Measurements from ENCODE around the gene TMCC1.
"Not testable (repeated sequence)": the region's sequence is repeated elsewhere in the genome, so short reads cannot be mapped to it uniquely, and the experiment has no call there.

TMCC1 gene

GRCh38 chr3:129838086-129838485 lies 55.4 kb downstream of the TMCC1 start:
- 0 out of 2 replicates have a peak, but pooled peaks cover 3% of the 10 kb centered on the region for H3K36me3 ChIP-seq (replicated peaks)
- H3K9me3 ChIP-seq: no peaks in the 10 kb centered on the region
- DNase-seq (ENCODE audit: low spot score in 2 of 2): no peak
- H3K4me3 ChIP-seq: no peak overlapping the region
- no peaks in the 10 kb centered on the region for H3K27me3 ChIP-seq (ENCODE audit: low read depth)
- in situ Hi-C loops (cut with MboI; ENCODE audit: low sequenced_read_pairs): loop anchor here (25.0 kb wide), 1 partner anchor 351 kb away; no protein-coding TSS in a partner anchor
- no peaks in the 10 kb centered on the region for H3K4me1 ChIP-seq

DNA sequence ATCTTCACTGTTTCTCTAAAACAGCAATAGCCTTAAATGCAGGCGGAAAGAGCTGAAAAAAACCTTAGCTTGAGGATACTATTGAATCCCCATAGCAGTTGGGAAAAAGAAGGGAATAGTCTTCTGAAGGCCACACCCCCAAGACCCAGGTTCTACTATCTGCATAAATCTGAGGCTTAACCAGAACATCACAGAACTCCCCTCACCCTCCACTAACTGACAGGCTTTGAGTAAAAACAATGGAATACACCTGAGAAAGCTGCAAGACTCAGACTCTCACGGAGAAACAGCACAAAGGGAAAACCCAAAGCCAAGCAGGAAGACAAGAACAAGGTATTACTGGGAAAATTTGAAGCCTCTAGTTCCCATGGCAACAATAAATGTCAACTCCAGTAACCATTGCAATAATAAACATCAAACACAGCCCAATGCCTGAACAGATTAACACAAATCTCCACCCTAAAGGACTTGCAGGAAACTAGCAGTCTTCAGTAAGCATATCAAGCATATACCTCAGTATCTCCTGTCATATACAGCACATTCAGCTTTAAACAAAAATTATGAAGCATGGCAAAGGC lies 56.4 kb downstream of the TMCC1 start:
- Histone ChIP-seq H3K27me3 (ENCODE audit: low read depth) (no peaks in the 10 kb centered on the region), H3K9me3 (no peaks in the 10 kb centered on the region), H3K36me3 (replicated peaks) (0 out of 2 replicates have a peak, but pooled peaks cover 3% of the 10 kb centered on the region), H3K4me1 (peaks cover under 1% of the 10 kb centered on the region; the same call in 1 of the 2 replicates), H3K4me3 (no peak overlapping the region)
- DNase-seq (ENCODE audit: low spot score in 2 of 2): no peak
- in situ Hi-C loops (cut with MboI; ENCODE audit: low sequenced_read_pairs): loop anchor here (25.0 kb wide), 1 partner anchor 350 kb away; no protein-coding TSS in a partner anchor

DNA sequence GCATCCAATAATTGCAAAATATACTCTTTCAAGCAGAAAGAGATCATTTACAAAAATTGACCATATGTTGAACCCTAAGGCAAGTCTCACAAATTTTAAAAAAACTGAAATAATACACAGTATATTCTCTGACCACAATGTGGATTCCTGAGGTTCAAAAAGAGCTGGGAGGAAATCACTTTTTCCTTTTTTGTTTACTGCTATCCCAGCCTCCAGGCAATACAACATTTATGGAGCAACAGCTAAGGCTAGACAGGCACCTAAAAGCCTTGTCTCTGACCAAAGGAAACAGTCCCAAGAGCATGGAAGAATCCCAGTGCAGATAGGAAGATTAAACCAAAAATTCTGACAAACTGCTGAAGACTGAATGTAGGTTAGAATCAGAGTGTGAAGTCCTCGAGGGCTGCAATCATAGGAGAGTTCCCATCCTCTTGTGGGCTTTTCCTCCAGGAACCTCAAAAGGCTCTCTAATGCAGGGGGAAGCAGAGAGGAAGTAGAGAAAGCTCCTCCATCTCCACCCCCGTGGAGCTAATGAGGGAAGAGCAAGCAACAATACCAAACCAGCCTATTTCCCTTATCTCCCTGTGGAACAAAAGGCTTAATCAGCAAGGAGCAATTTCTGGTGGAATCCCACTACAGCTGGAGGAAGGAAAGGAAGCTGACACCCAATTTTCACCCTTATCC lies 57.0 kb downstream of the TMCC1 start:
- Histone ChIP-seq H3K27me3 (ENCODE audit: low read depth) (no peaks in the 10 kb centered on the region), H3K4me1 (peaks cover 6% of the 10 kb centered on the region; the same call in 1 of the 2 replicates), H3K36me3 (replicated peaks) (0 out of 2 replicates have a peak, but pooled peaks cover 3% of the 10 kb centered on the region), H3K9me3 (no peaks in the 10 kb centered on the region), H3K4me3 (no peak overlapping the region)
- in situ Hi-C loops (cut with MboI; ENCODE audit: low sequenced_read_pairs): loop anchor here (25.0 kb wide), 1 partner anchor 349 kb away; no protein-coding TSS in a partner anchor
- DNase-seq (ENCODE audit: low spot score in 2 of 2): no peak

DNA sequence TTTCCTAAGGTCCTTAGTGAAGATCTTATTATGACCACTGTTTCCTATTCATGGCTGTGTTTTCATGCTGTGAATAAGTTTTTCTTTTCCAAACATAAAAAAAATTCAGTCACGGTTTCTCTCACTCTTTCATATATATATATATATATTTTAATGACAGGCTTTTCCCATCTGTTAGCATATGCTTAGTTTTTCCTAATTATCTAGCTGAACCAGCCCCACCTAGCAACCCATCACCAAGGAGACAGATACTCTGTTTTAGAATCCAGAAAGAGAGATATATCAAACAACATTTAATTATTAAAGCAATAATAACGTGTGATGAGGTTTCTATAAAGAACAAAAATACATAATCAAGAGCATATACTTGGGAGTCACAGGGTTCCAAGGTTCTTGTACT lies 58.3 kb downstream of the TMCC1 start:
- peaks cover 7% of the 10 kb centered on the region; the same call in 1 of the 2 replicates for H3K4me1 ChIP-seq
- in situ Hi-C loops (cut with MboI; ENCODE audit: low sequenced_read_pairs): loop anchor here (25.0 kb wide), 1 partner anchor 348 kb away; no protein-coding TSS in a partner anchor
- no peak overlapping the region for H3K4me3 ChIP-seq
- 0 out of 2 replicates have a peak, but pooled peaks cover 3% of the 10 kb centered on the region for H3K36me3 ChIP-seq (replicated peaks)
- DNase-seq (ENCODE audit: low spot score in 2 of 2): no peak
- H3K9me3 ChIP-seq: no peaks in the 10 kb centered on the region
- no peaks in the 10 kb centered on the region for H3K27me3 ChIP-seq (ENCODE audit: low read depth)

- H3K4me1 ChIP-seq: peaks cover 11% of the 10 kb centered on the region; the same call in 1 of the 2 replicates
- H3K27me3 ChIP-seq (ENCODE audit: low read depth): no peaks in the 10 kb centered on the region
- H3K9me3 ChIP-seq: no peaks in the 10 kb centered on the region
- in situ Hi-C loops (cut with MboI; ENCODE audit: low sequenced_read_pairs): loop anchor here (5.0 to 25.0 kb wide), 2 partner anchors 202 to 347 kb away; no protein-coding TSS in a partner anchor
- H3K4me3 ChIP-seq: no peak overlapping the region
- H3K36me3 ChIP-seq (replicated peaks): 0 out of 2 replicates have a peak, but pooled peaks cover 3% of the 10 kb centered on the region
- DNase-seq (ENCODE audit: low spot score in 2 of 2): no peak
Observed at GRCh38 chr3:129834580-129834979, 58.9 kb downstream of the TMCC1 start.

GRCh38 chr3:129831942-129832341 lies 61.6 kb downstream of the TMCC1 start:
- peaks cover 14% of the 10 kb centered on the region; the same call in 1 of the 2 replicates for H3K4me1 ChIP-seq
- peak in 1 of 2 experiments; percentile 16 for DNase-seq (ENCODE audit: low spot score in 2 of 2)
- in situ Hi-C loops (cut with MboI; ENCODE audit: low sequenced_read_pairs): loop anchor here (5.0 to 25.0 kb wide), 2 partner anchors 200 to 345 kb away; no protein-coding TSS in a partner anchor
- H3K27me3 ChIP-seq (ENCODE audit: low read depth); H3K36me3 ChIP-seq (replicated peaks); H3K4me3 ChIP-seq; H3K9me3 ChIP-seq: not testable (repeated sequence)

- peaks cover 3% of the 10 kb centered on the region; the same call in 1 of the 2 replicates for H3K36me3 ChIP-seq (replicated peaks)
- peaks cover 14% of the 10 kb centered on the region; the same call in 1 of the 2 replicates for H3K4me1 ChIP-seq
- peak in 1 of 2 experiments; percentile 32 for DNase-seq (ENCODE audit: low spot score in 2 of 2)
- H3K27me3 ChIP-seq (ENCODE audit: low read depth): no peaks in the 10 kb centered on the region
- H3K9me3 ChIP-seq: no peaks in the 10 kb centered on the region
- no peak overlapping the region for H3K4me3 ChIP-seq
- in situ Hi-C loops (cut with MboI; ENCODE audit: low sequenced_read_pairs): loop anchor here (5.0 to 25.0 kb wide), 2 partner anchors 199 to 344 kb away; no protein-coding TSS in a partner anchor
Observed at GRCh38 chr3:129831503-129831902, 62.0 kb downstream of the TMCC1 start.

DNA sequence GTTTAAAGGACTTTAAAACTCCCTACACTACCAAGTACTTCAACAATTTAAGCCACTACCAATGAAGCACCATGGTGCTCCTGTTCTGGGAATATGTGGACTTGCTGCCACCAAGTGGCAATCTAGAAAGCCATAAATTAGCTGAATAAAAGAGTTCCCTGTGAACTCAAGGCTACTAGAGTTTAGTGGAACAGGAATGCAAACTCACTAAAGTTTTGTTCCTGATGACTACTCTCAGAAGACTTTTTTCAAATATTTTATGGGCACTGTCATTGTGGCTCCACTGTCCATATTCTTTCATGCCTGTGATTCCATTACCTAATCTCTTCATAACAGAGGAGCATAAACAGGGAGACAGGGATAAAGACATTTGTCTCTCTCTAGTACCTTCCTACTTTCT lies 63.9 kb downstream of the TMCC1 start:
- H3K4me3 ChIP-seq: no peak overlapping the region
- peak; percentile 50 to 78 for DNase-seq (ENCODE audit: low spot score in 2 of 2)
- in situ Hi-C loops (cut with MboI; ENCODE audit: low sequenced_read_pairs): loop anchor here (5.0 to 25.0 kb wide), 2 partner anchors 197 to 342 kb away; no protein-coding TSS in a partner anchor

DNA sequence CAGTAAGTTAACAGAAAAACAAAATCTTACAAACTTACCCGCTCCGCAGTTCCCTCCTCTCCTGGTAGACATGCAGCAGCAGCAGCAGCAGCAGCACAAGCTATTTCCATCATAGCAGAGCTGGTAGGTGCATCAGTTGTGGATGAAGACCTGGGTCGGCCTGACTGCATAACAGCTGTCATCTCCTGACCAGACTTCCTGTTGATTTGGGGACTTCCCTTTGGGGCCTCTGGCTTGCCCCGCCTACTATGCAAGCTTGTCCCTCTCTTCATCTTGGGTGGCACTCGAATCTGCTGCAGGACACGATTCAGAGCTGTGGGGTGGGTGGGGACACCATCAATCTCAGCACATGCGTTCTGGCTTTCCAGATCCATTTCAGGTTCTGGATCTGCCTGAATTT lies 65.7 kb downstream of the TMCC1 start:
- in situ Hi-C loops (cut with MboI; ENCODE audit: low sequenced_read_pairs): loop anchor here (25.0 kb wide), 1 partner anchor 340 kb away; no protein-coding TSS in a partner anchor
- H3K4me3 ChIP-seq: no peak overlapping the region
- H3K9me3 ChIP-seq: no peaks in the 10 kb centered on the region
- no peaks in the 10 kb centered on the region for H3K27me3 ChIP-seq (ENCODE audit: low read depth)
- peaks cover 14% of the 10 kb centered on the region; the same call in 1 of the 2 replicates for H3K4me1 ChIP-seq
- no peaks in the 10 kb centered on the region; the same call in 1 of the 2 replicates for H3K36me3 ChIP-seq (replicated peaks)
- no peak for DNase-seq (ENCODE audit: low spot score in 2 of 2)

More for the DNA sequence above, 63.9 kb downstream of the TMCC1 start:
- Histone ChIP-seq H3K4me1 (peaks cover 14% of the 10 kb centered on the region; the same call in 1 of the 2 replicates), H3K27me3 (ENCODE audit: low read depth) (no peaks in the 10 kb centered on the region), H3K36me3 (replicated peaks) (no peaks in the 10 kb centered on the region; the same call in 1 of the 2 replicates), H3K9me3 (no peaks in the 10 kb centered on the region)

- in situ Hi-C loops (cut with MboI; ENCODE audit: low sequenced_read_pairs): loop anchor here (25.0 kb wide), 1 partner anchor 338 kb away; no protein-coding TSS in a partner anchor
- H3K4me3 ChIP-seq: no peak overlapping the region
Observed at GRCh38 chr3:129824926-129825541, 68.5 kb downstream of the TMCC1 start.

GRCh38 chr3:129822679-129823078 lies 70.8 kb downstream of the TMCC1 start:
- no peaks in the 10 kb centered on the region for H3K4me1 ChIP-seq

More at GRCh38 chr3:129824926-129825541, 68.5 kb downstream of the TMCC1 start:
- Histone ChIP-seq H3K27me3 (ENCODE audit: low read depth) (no peaks in the 10 kb centered on the region), H3K4me1 (peaks cover 7% of the 10 kb centered on the region; the same call in 1 of the 2 replicates), H3K9me3 (no peaks in the 10 kb centered on the region), H3K36me3 (replicated peaks) (no peaks in the 10 kb centered on the region; the same call in 1 of the 2 replicates)
- DNase-seq (ENCODE audit: low spot score in 2 of 2): peak; percentile 69 to 74

DNA sequence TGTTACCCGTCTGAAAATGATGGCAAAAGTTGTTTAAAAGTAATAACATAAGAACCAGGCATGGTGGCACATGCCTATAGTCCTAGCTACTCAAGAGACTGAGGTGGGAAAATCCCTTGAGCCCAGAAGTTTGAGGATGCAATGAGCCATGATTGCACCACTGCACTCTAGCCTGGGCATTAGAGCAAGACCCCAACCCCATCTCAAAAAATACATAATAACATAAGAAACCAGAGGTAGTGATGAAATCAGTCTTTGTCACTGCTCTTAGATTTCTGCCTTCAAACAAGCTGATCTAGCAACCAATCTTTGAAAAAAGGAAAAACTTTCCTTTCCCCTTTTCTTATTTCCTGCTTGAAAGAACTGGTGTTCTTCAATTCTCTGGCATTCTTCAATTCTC lies 71.3 kb downstream of the TMCC1 start:
- Histone ChIP-seq H3K9me3 (no peaks in the 10 kb centered on the region), H3K27me3 (ENCODE audit: low read depth) (no peaks in the 10 kb centered on the region), H3K4me1 (no peaks in the 10 kb centered on the region), H3K36me3 (replicated peaks) (no peaks in the 10 kb centered on the region; the same call in 1 of the 2 replicates), H3K4me3 (no peak overlapping the region)
- in situ Hi-C loops (cut with MboI; ENCODE audit: low sequenced_read_pairs): no loop called here
- DNase-seq (ENCODE audit: low spot score in 2 of 2): no peak

More at GRCh38 chr3:129822679-129823078, 70.8 kb downstream of the TMCC1 start:
- Histone ChIP-seq H3K27me3 (ENCODE audit: low read depth) (no peaks in the 10 kb centered on the region), H3K4me3 (no peak overlapping the region), H3K9me3 (no peaks in the 10 kb centered on the region), H3K36me3 (replicated peaks) (no peaks in the 10 kb centered on the region; the same call in 1 of the 2 replicates)
- in situ Hi-C loops (cut with MboI; ENCODE audit: low sequenced_read_pairs): no loop called here
- no peak for DNase-seq (ENCODE audit: low spot score in 2 of 2)

DNA sequence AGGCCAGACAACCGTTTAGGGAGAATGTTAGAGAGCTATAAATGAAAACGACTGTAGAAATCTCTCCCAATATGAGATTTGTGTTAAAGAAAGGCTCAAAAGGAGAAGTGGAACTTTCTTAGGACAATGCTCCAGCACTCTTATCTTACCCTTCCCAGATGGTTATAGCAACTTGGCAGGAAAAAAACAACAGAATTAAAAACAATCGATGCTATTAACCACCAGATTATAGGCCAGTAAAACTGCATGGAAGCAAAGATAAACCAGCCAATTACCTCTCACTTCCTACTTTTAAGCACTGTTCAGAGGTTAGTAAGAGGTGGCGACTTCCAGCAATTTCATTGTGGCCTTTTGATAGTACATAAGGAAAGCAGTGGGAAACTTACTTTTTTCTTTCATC lies 72.9 kb downstream of the TMCC1 start:
- H3K4me1 ChIP-seq: no peaks in the 10 kb centered on the region
- in situ Hi-C loops (cut with MboI; ENCODE audit: low sequenced_read_pairs): no loop called here
- H3K36me3 ChIP-seq (replicated peaks): no peaks in the 10 kb centered on the region
- H3K4me3 ChIP-seq: no peak overlapping the region
- no peaks in the 10 kb centered on the region for H3K9me3 ChIP-seq
- no peaks in the 10 kb centered on the region for H3K27me3 ChIP-seq (ENCODE audit: low read depth)
- DNase-seq (ENCODE audit: low spot score in 2 of 2): no peak
